Gastroesophageal sphincter (tissue), 3 donors: ENCODE measurements around the gene CCL25.

Experiments
- EP300 ChIP-seq: sonication (generic); formaldehyde crosslinking; IDR thresholded peaks from one replicate; pipeline ENCODE4 v1.6.1; 2017; ENCODE audit warnings: antibody characterized with exemption, mild to moderate bottlenecking
- POLR2A ChIP-seq, 2 donors: fragments of 450-650 bp; IDR thresholded peaks; one replicate each; pipeline ENCODE4 v1.6.1; 2017; ENCODE audit warnings: antibody characterized with exemption in 2 of 2, mild to moderate bottlenecking in 2 of 2, moderate library complexity in 1 of 2
- POLR2AphosphoS5 ChIP-seq: sonication (generic); formaldehyde crosslinking; IDR thresholded peaks from one replicate; pipeline ENCODE4 v1.6.1; 2017; ENCODE audit warnings: antibody characterized with exemption
- TF ChIP-seq, protein P1 (sequence below), 4 experiments: fragments of 200-600 bp in 2 of 4; fragments of 450-650 bp in 2 of 4; sonication (generic) in 1 of 4; IDR thresholded peaks; one replicate each; pipeline ENCODE4 v1.5.1; 2017 to 2019; ENCODE audit warnings: antibody characterized with exemption in 4 of 4, mild to moderate bottlenecking in 2 of 4, moderate library complexity in 2 of 4

DNA sequence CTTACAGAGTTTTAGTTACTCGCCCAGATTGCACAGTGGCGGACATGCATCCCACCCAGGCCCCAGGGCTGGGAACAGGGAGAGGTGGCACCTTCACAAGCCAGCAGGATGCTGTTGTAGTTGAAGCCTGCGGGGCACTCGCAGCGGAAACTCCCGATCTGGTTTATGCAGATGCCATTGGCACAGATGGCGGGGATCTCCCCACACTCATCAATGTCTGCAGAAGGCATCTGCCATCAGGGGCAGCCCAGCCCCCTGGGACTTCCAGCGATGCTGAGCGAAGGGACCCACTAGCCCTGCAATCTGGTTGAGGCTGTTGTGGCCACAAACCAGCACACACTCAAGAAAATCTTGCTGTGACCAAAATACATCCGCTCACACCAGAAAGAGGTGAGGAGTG, 44.6 kb downstream of the CCL25 start:
- TF ChIP-seq POLR2AphosphoS5 (no peak), POLR2A (IDR thresholded peaks at IDR 0.05) (no peak), EP300 (no peak)
- TF ChIP-seq, protein P1, sequence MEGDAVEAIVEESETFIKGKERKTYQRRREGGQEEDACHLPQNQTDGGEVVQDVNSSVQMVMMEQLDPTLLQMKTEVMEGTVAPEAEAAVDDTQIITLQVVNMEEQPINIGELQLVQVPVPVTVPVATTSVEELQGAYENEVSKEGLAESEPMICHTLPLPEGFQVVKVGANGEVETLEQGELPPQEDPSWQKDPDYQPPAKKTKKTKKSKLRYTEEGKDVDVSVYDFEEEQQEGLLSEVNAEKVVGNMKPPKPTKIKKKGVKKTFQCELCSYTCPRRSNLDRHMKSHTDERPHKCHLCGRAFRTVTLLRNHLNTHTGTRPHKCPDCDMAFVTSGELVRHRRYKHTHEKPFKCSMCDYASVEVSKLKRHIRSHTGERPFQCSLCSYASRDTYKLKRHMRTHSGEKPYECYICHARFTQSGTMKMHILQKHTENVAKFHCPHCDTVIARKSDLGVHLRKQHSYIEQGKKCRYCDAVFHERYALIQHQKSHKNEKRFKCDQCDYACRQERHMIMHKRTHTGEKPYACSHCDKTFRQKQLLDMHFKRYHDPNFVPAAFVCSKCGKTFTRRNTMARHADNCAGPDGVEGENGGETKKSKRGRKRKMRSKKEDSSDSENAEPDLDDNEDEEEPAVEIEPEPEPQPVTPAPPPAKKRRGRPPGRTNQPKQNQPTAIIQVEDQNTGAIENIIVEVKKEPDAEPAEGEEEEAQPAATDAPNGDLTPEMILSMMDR (IDR thresholded peaks at IDR 0.05), result no peak
